Neural cell (in vitro differentiated cells): ENCODE results near the gene CSNK1G3. TPM values are rescaled to one million over a fixed set of nuclear protein-coding genes. Genes with fewer than 3 reads are reported as not detected.

Experiments
- H2AFZ ChIP-seq: fragments of 200-600, 300-800 bp; sonication (generic), shearing (Covaris generic); 2 replicates; pipeline ENCODE4 v1.6.0; 2014; ENCODE audit warnings: low read depth, mild to moderate bottlenecking, antibody characterized with exemption, low read length, moderate library complexity
- H3F3A ChIP-seq: fragments of 200-600 bp; shearing (Covaris generic); 2 replicates; pipeline ENCODE4 v1.6.1; 2016; ENCODE audit warnings: mild to moderate bottlenecking, moderate library complexity, mixed read lengths, antibody characterized with exemption, low read length; ENCODE audit not compliant: insufficient read depth, poor library complexity, severe bottlenecking
- H3K27ac ChIP-seq: fragments of 200-600, 300-800 bp; sonication (generic), shearing (Covaris generic); 2 replicates; pipeline ENCODE4 v1.5.1; 2014; ENCODE audit warnings: mild to moderate bottlenecking, low read length, moderate library complexity
- H3K27me3 ChIP-seq: fragments of 300-800, 200-600 bp; sonication (generic), shearing (Covaris generic); 2 replicates; pipeline ENCODE4 v1.6.0; 2014; ENCODE audit warnings: mild to moderate bottlenecking, low read depth, low read length, moderate library complexity; ENCODE audit not compliant: insufficient read depth
- H3K36me3 ChIP-seq: fragments of 300-800, 200-600 bp; sonication (generic), shearing (Covaris generic); 2 replicates; pipeline ENCODE4 v1.5.1; 2014; ENCODE audit warnings: mild to moderate bottlenecking, antibody characterized with exemption, low read length, moderate library complexity; ENCODE audit not compliant: insufficient read depth
- H3K4me2 ChIP-seq: fragments of 300-800, 200-600 bp; sonication (generic), shearing (Covaris generic); 2 replicates; pipeline ENCODE4 v1.6.0; 2014; ENCODE audit warnings: mild to moderate bottlenecking, low read length
- H3K4me3 ChIP-seq: fragments of 300-800, 200-600 bp; sonication (generic), shearing (Covaris generic); 2 replicates; pipeline ENCODE4 v1.5.1; 2014; ENCODE audit warnings: mild to moderate bottlenecking, low read length, moderate library complexity
- H3K79me2 ChIP-seq: fragments of 200-600 bp; shearing (Covaris generic); replicated peaks from 2 replicates; pipeline ENCODE4 v1.6.0; 2014; ENCODE audit warnings: mild to moderate bottlenecking, low read length, moderate library complexity; ENCODE audit not compliant: insufficient read depth
- H3K9ac ChIP-seq: fragments of 300-800, 200-600 bp; sonication (generic), shearing (Covaris generic); 2 replicates; pipeline ENCODE4 v1.6.1; 2016; ENCODE audit warnings: mild to moderate bottlenecking, low read length, mixed read lengths
- H3K9me2 ChIP-seq: fragments of 200-600 bp; shearing (Covaris generic); 2 replicates; pipeline ENCODE4 v1.6.1; 2016; ENCODE audit warnings: mild to moderate bottlenecking, low read length, mixed read lengths; ENCODE audit not compliant: insufficient read depth
- H3K9me3 ChIP-seq: fragments of 200-600, 300-800 bp; sonication (generic), shearing (Covaris generic); 2 replicates; pipeline ENCODE4 v1.6.1; 2016; ENCODE audit warnings: mild to moderate bottlenecking, mixed run types, low read length, moderate library complexity, mixed read lengths
- H4K20me1 ChIP-seq: fragments of 200-600 bp; shearing (Covaris generic); 2 replicates; pipeline ENCODE4 v1.6.1; 2016; ENCODE audit warnings: mild to moderate bottlenecking, mixed run types; ENCODE audit not compliant: insufficient read depth
- CTCF ChIP-seq: fragments of 450-650 bp; IDR thresholded peaks from 2 replicates; pipeline ENCODE4 v1.5.1; 2014; ENCODE audit warnings: antibody characterized with exemption, mild to moderate bottlenecking, moderate library complexity; ENCODE audit not compliant: poor library complexity, severe bottlenecking
- EP300 ChIP-seq: fragments of 450-650 bp; conservative IDR thresholded peaks from 2 replicates; pipeline ENCODE4 v1.6.1; 2014; ENCODE audit warnings: antibody characterized with exemption, mild to moderate bottlenecking, moderate library complexity; ENCODE audit not compliant: poor library complexity, severe bottlenecking
- EZH2 ChIP-seq: fragments of 200-600, 300-800 bp; shearing (Covaris generic), sonication (generic); IDR thresholded peaks from 2 replicates; pipeline ENCODE4 v1.6.1; 2014; ENCODE audit warnings: antibody characterized with exemption, low read length, borderline replicate concordance, mild to moderate bottlenecking; ENCODE audit not compliant: insufficient read depth, poor library complexity, severe bottlenecking
- MXI1 ChIP-seq: fragments of 450-650 bp; conservative IDR thresholded peaks from 2 replicates; pipeline ENCODE4 v1.6.1; 2014; ENCODE audit warnings: antibody characterized with exemption, mild to moderate bottlenecking; ENCODE audit not compliant: poor library complexity, severe bottlenecking
- POLR2AphosphoS5 ChIP-seq: IDR thresholded peaks from 2 replicates; pipeline ENCODE4 v1.6.1; 2012
- RAD21 ChIP-seq: fragments of 450-650 bp; conservative IDR thresholded peaks from 2 replicates; pipeline ENCODE4 v1.6.1; 2014; ENCODE audit warnings: antibody characterized with exemption, mild to moderate bottlenecking, moderate library complexity
- REST ChIP-seq: IDR thresholded peaks from 2 replicates; pipeline ENCODE4 v1.6.1; 2012; ENCODE audit warnings: borderline replicate concordance
- SMC3 ChIP-seq: fragments of 450-650 bp; conservative IDR thresholded peaks from 2 replicates; pipeline ENCODE4 v1.6.1; 2014; ENCODE audit warnings: antibody characterized with exemption, mild to moderate bottlenecking, moderate library complexity; ENCODE audit not compliant: poor library complexity
- TAF1 ChIP-seq: IDR thresholded peaks from 2 replicates; pipeline ENCODE4 v1.6.1; 2012; ENCODE audit warnings: low read depth
- polyA plus RNA-seq: library from polyadenylated mRNA; depleted of rRNA; stranded (reverse); fragments of >200 nt; gene quantifications from 2 replicates; pipeline ENCODE4 v1.2.3, GENCODE V29; 2014

CSNK1G3 gene
- polyA plus RNA-seq, 1 donor from 2014 or later: 29.1 TPM

- no peak overlapping the region for H3K4me3 ChIP-seq
- H3K27me3 ChIP-seq: no peaks in the 10 kb centered on the region
- no peaks in the 10 kb centered on the region for H3K36me3 ChIP-seq
- H3K9ac ChIP-seq: no peak overlapping the region
- H2AFZ ChIP-seq: no peak overlapping the region
- peaks cover 90% of the 10 kb centered on the region for H3K79me2 ChIP-seq
- no peak for TF ChIP-seq EZH2
- no peak for TF ChIP-seq EP300
- no peak for TF ChIP-seq TAF1
- no peak for TF ChIP-seq REST
- TF ChIP-seq SMC3: no peak
- no peak for TF ChIP-seq MXI1
- TF ChIP-seq POLR2AphosphoS5: no peak
- no peak for TF ChIP-seq CTCF
- no peak for TF ChIP-seq RAD21
- H3K9me3 ChIP-seq: no peaks in the 10 kb centered on the region
- H3F3A ChIP-seq: no peaks in the 10 kb centered on the region
- no peaks in the 10 kb centered on the region for H4K20me1 ChIP-seq
- no peaks in the 10 kb centered on the region for H3K9me2 ChIP-seq
- H3K27ac ChIP-seq: no peak overlapping the region
- no peak overlapping the region for H3K4me2 ChIP-seq
These were observed 6.1 kb downstream of the CSNK1G3 start for GRCh38 chr5:123518111-123518510.

- no peak overlapping the region for H3K4me3 ChIP-seq
- no peaks in the 10 kb centered on the region for H3F3A ChIP-seq
- no peaks in the 10 kb centered on the region for H3K9me2 ChIP-seq
- no peak overlapping the region for H3K4me2 ChIP-seq
- no peak overlapping the region for H3K9ac ChIP-seq
- no peaks in the 10 kb centered on the region for H3K36me3 ChIP-seq
- H3K27me3 ChIP-seq: no peaks in the 10 kb centered on the region
- H3K27ac ChIP-seq: no peak overlapping the region
- H4K20me1 ChIP-seq: no peaks in the 10 kb centered on the region
- no peaks in the 10 kb centered on the region for H3K9me3 ChIP-seq
- H3K79me2 ChIP-seq: peaks cover 84% of the 10 kb centered on the region
- H2AFZ ChIP-seq: no peak overlapping the region
- no peak for TF ChIP-seq CTCF
- TF ChIP-seq REST: no peak
- TF ChIP-seq EP300: no peak
- TF ChIP-seq TAF1: no peak
- TF ChIP-seq SMC3: no peak
- TF ChIP-seq RAD21: no peak
- no peak for TF ChIP-seq POLR2AphosphoS5
- TF ChIP-seq MXI1: no peak
- TF ChIP-seq EZH2: no peak
These were observed 8.8 kb downstream of the CSNK1G3 start for GRCh38 chr5:123520677-123521247.
